NCI-H82 treated with DMSO at 0.1 percent for 48 hours (cell line): ENCODE data around the gene DDOST.

ENCODE experiments used
- DNase-seq: peaks from one replicate; lab custom pipeline; 2025; ENCODE audit not compliant: unreplicated experiment; lab: John Stamatoyannopoulos, UW

Gene DDOST

GRCh38 chr1:20661207-20662109 is at the start of gene DDOST:
TSS of gene DDOST (minus strand) at chr1:20661369. CDS start at chr1:20661350, 19 bp downstream.
- DNase-seq: peak; percentile 97

- DNase-seq: no peak
Measured at GRCh38 chr1:20710469-20711284, 49.5 kb upstream of the DDOST start.

GRCh38 chr1:20709868-20710267 is 48.7 kb upstream of the DDOST start:
- no peak for DNase-seq

GRCh38 chr1:20708891-20709290 is 47.7 kb upstream of the DDOST start:
- no peak for DNase-seq

GRCh38 chr1:20708057-20708456 is 46.9 kb upstream of the DDOST start:
- no peak for DNase-seq

GRCh38 chr1:20706841-20707240 is 45.7 kb upstream of the DDOST start:
- DNase-seq: no peak

GRCh38 chr1:20705203-20705755 is 44.1 kb upstream of the DDOST start:
- peak; percentile 10 for DNase-seq

GRCh38 chr1:20704390-20705202 is 43.4 kb upstream of the DDOST start:
- no peak for DNase-seq

GRCh38 chr1:20703124-20703756 is 42.1 kb upstream of the DDOST start:
- DNase-seq: no peak

- DNase-seq: no peak
Measured at GRCh38 chr1:20702416-20702815, 41.2 kb upstream of the DDOST start.

GRCh38 chr1:20701847-20702246 is 40.7 kb upstream of the DDOST start:
- no peak for DNase-seq

GRCh38 chr1:20701446-20701845 is 40.3 kb upstream of the DDOST start:
- no peak for DNase-seq

- no peak for DNase-seq
Measured at GRCh38 chr1:20700636-20701215, 39.6 kb upstream of the DDOST start.

GRCh38 chr1:20699558-20699957 is 38.4 kb upstream of the DDOST start:
- peak; percentile 35 for DNase-seq

- DNase-seq: no peak
Measured at GRCh38 chr1:20698195-20698910, 37.2 kb upstream of the DDOST start.

- no peak for DNase-seq
Measured at GRCh38 chr1:20697563-20697962, 36.4 kb upstream of the DDOST start.

GRCh38 chr1:20696397-20697333 is 35.5 kb upstream of the DDOST start:
- DNase-seq: peak; percentile 89

- no peak for DNase-seq
Measured at GRCh38 chr1:20695515-20695914, 34.3 kb upstream of the DDOST start.
